ENCODE data around the gene CHN1. TPM values are rescaled to one million over a fixed set of nuclear protein-coding genes. Genes with fewer than 3 reads are reported as not detected.

The CHN1 gene
- total RNA-seq, 4 donors from 2014 or later, result 0.66 to 4.7 (median 2.4) TPM

DNA sequence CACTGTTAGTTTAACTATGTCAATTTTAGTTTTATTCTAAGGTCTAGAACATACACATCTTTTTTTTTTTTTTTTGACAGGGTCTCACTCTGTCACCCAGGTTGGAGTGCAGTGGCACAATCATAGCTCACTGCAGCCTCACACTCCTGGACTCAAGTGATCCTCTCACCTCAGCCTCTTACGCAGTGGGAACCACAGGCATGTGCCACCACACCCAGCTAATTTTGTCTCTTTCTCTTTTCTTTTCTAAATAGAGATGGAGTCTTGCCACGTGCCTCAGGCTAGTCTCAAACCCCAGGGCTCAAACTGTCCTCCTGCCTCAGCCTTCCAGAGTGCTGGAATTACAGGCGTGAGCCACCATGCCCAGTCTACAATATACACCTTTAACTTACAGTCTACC is 171.4 kb downstream of the CHN1 start:
- ATAC-seq, result no peak
- Histone ChIP-seq H3K4me1 (peaks cover 0 to 9% of the 10 kb centered on the region in 2 donors), H3K9me3 (no peaks in the 10 kb centered on the region), H3K27ac (no peak overlapping the region), H3K27me3 (no peaks in the 10 kb centered on the region), H3K4me3 (no peak overlapping the region), H3K36me3 (no peaks in the 10 kb centered on the region)
- TF ChIP-seq, protein P1, sequence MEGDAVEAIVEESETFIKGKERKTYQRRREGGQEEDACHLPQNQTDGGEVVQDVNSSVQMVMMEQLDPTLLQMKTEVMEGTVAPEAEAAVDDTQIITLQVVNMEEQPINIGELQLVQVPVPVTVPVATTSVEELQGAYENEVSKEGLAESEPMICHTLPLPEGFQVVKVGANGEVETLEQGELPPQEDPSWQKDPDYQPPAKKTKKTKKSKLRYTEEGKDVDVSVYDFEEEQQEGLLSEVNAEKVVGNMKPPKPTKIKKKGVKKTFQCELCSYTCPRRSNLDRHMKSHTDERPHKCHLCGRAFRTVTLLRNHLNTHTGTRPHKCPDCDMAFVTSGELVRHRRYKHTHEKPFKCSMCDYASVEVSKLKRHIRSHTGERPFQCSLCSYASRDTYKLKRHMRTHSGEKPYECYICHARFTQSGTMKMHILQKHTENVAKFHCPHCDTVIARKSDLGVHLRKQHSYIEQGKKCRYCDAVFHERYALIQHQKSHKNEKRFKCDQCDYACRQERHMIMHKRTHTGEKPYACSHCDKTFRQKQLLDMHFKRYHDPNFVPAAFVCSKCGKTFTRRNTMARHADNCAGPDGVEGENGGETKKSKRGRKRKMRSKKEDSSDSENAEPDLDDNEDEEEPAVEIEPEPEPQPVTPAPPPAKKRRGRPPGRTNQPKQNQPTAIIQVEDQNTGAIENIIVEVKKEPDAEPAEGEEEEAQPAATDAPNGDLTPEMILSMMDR (IDR thresholded peaks at IDR 0.05 in 4 of 5, conservative IDR thresholded peaks at IDR 0.05 in 1 of 5), result no peak
- TF ChIP-seq POLR2A (IDR thresholded peaks at IDR 0.05), result no peak
- intact Hi-C loops (cut with DNase I; ENCODE audit: low total_unique reads) (no loop called here), in situ Hi-C loops (cut with MboI; ENCODE audit: low sequenced_read_pairs in 4 of 4) (no loop called here)
- no peak for DNase-seq

DNA sequence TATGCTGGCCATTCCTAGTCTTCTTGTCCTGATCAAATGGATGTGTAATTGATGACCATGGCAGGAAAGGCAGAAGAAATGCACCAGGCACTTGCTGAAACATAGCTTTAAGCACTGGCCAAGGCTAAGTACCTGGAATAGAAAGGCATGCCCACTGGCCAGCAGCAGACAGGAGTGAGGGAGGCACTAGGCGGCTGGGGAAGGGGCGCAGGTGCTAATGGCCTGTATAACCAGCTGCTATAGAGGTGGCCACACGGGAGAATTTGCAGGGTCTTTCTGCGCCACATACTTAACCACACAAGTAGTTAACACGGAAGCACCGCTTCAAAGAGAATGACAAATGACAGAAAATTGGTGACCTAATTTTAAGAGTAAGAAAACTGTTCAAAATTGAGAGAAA is 174.6 kb downstream of the CHN1 start:
- Histone ChIP-seq H3K9me3 (no peaks in the 10 kb centered on the region), H3K4me1 (no peaks in the 10 kb centered on the region), H3K36me3 (no peaks in the 10 kb centered on the region), H3K27ac (no peak overlapping the region), H3K27me3 (no peaks in the 10 kb centered on the region), H3K4me3 (no peak overlapping the region)
- intact Hi-C loops (cut with DNase I; ENCODE audit: low total_unique reads) (no loop called here), in situ Hi-C loops (cut with MboI; ENCODE audit: low sequenced_read_pairs in 4 of 4) (no loop called here)
- DNase-seq (no peak), ATAC-seq (no peak)
- TF ChIP-seq POLR2A (IDR thresholded peaks at IDR 0.05), result no peak
- TF ChIP-seq, protein P1 (IDR thresholded peaks at IDR 0.05 in 4 of 5, conservative IDR thresholded peaks at IDR 0.05 in 1 of 5), result no peak

DNA sequence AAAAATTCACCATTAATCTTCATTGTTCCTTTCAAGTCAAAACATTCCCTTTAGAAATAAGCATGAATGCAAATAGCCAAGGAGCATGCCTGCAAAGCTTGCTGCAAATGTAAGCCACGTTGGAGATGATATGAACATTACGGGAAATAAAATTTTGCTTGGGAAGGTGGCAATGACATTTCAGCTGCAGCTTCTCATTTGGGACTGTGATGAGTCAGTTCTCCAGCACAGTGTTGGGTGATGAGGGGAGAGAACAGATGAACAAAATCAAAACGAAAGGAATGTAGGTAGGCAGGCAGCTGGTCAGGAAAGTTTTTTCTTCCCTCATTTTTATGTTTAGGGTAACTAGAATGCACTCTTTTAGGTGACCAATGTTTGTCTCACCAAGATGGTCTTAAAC is 175.6 kb downstream of the CHN1 start:
- TF ChIP-seq POLR2A (IDR thresholded peaks at IDR 0.05), result no peak
- TF ChIP-seq, protein P1 (IDR thresholded peaks at IDR 0.05 in 4 of 5, conservative IDR thresholded peaks at IDR 0.05 in 1 of 5), result no peak
- no peak for DNase-seq
- no peak overlapping the region for H3K4me3 ChIP-seq
- in situ Hi-C loops (cut with MboI; ENCODE audit: low sequenced_read_pairs in 4 of 4), result no loop called here
- ATAC-seq, result no peak
- intact Hi-C loops (cut with DNase I; ENCODE audit: low total_unique reads), result no loop called here
- no peaks in the 10 kb centered on the region for H3K4me1 ChIP-seq
- H3K9me3 ChIP-seq, result no peaks in the 10 kb centered on the region
- H3K27me3 ChIP-seq, result no peaks in the 10 kb centered on the region
- H3K27ac ChIP-seq, result no peak overlapping the region
- H3K36me3 ChIP-seq, result no peaks in the 10 kb centered on the region

DNA sequence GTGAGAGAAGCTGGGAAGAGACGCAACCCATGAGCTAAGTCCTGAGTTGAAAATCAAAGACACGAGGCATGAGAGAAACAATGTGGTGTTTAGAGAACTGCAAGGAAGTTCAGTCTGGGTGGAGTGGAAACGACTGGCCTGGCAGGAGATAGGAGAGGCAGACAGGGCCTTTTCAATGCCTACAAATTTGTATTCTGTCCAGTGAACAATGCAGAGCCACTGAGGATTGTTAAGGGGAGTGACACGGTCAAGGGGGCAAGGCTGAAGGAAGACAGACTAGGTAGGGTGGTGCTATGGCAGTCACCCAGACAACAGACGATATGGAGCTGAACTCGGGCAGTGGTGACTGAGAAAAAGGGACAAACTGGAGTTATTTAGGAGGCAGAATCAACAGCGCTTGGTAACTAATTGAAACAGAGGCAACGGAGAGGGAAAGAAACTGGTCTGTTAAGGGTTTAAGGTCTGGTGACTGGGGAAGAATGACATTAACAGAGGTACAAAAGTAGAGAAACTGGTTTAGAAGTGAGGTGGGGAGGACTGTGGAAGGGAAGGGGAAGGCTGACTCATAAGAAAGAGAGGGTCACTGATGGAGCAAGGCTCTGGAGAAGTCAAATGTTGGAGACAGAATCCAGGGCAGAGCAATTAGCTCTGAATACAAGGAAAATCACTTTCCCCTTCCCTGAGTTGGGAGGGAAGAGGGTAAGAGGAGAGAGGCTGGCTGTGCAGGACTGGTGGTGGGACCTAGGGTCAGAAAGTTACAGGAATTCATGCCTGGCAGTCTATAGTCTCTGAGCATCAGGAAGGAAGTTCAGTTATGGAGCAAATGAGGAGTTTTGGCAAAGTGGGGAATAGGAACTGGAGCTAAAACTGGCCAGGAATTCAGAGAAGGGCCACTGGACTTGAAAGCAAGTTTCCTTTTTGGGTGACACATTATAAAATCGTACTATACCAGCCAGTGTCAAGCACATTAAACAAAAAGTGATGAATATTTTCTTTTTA is 177.5 kb downstream of the CHN1 start:
- H3K27me3 ChIP-seq, result no peaks in the 10 kb centered on the region
- DNase-seq (no peak), ATAC-seq (no peak)
- in situ Hi-C loops (cut with MboI; ENCODE audit: low sequenced_read_pairs in 4 of 4), result no loop called here
- no peaks in the 10 kb centered on the region for H3K4me1 ChIP-seq
- H3K9me3 ChIP-seq, result no peaks in the 10 kb centered on the region
- H3K36me3 ChIP-seq, result no peaks in the 10 kb centered on the region
- intact Hi-C loops (cut with DNase I; ENCODE audit: low total_unique reads), result no loop called here
- no peak overlapping the region for H3K27ac ChIP-seq
- TF ChIP-seq, protein P1 (IDR thresholded peaks at IDR 0.05 in 4 of 5, conservative IDR thresholded peaks at IDR 0.05 in 1 of 5), result no peak
- TF ChIP-seq POLR2A (IDR thresholded peaks at IDR 0.05), result no peak
- no peak overlapping the region for H3K4me3 ChIP-seq

Measured in gastrocnemius medialis (tissue), 4 donors.